GM13976 (cell line): ENCODE results near the gene FITM2.
"Not testable (repeated sequence)": the region's sequence is repeated elsewhere in the genome, so short reads cannot be mapped to it uniquely, and the experiment has no call there.

ENCODE experiments used
- DNase-seq: peaks from one replicate; pipeline ENCODE4 v3.0.0; 2012; ENCODE audit warnings: low spot score
- in situ Hi-C: fragments of 300-500 bp; cut with MboI; formaldehyde crosslinking; loops from one replicate; pipeline ENCODE4 v1.12.0; 2022; ENCODE audit warnings: low sequenced_read_pairs, mixed read lengths, inconsistent platforms; ENCODE audit not compliant: unreplicated experiment
- TF ChIP-seq, protein P1 (sequence below): IDR thresholded peaks from 2 replicates; pipeline ENCODE4 v1.5.1; 2012; ENCODE audit warnings: borderline replicate concordance, mild to moderate bottlenecking; ENCODE audit not compliant: insufficient read depth; ENCODE audit errors: extremely low read depth, missing control alignments, control extremely low read depth

FITM2 gene

DNA sequence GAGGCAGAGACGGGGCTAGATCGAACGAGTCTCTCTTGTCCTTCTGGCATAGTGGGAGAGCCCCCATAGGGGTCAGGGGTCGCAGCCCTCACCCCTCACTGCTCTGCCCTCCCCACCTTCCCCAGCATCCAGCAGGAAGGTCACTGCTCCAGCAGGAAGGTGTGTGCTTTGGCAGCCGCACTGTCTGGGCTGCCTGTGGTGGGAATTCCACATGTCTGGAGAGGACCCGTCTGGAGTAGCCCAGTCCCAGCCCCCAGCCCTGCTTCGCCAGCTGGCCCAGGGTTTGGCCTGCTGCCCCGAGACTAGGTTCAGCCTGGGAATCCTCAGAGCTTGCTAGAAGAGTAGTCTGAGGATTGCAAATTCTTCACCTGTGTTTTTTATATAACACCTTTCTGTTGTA lies 23.3 kb upstream of the FITM2 start:
- TF ChIP-seq, protein P1, sequence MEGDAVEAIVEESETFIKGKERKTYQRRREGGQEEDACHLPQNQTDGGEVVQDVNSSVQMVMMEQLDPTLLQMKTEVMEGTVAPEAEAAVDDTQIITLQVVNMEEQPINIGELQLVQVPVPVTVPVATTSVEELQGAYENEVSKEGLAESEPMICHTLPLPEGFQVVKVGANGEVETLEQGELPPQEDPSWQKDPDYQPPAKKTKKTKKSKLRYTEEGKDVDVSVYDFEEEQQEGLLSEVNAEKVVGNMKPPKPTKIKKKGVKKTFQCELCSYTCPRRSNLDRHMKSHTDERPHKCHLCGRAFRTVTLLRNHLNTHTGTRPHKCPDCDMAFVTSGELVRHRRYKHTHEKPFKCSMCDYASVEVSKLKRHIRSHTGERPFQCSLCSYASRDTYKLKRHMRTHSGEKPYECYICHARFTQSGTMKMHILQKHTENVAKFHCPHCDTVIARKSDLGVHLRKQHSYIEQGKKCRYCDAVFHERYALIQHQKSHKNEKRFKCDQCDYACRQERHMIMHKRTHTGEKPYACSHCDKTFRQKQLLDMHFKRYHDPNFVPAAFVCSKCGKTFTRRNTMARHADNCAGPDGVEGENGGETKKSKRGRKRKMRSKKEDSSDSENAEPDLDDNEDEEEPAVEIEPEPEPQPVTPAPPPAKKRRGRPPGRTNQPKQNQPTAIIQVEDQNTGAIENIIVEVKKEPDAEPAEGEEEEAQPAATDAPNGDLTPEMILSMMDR = no peak
- no peak for DNase-seq
- in situ Hi-C loops = no loop called here

DNA sequence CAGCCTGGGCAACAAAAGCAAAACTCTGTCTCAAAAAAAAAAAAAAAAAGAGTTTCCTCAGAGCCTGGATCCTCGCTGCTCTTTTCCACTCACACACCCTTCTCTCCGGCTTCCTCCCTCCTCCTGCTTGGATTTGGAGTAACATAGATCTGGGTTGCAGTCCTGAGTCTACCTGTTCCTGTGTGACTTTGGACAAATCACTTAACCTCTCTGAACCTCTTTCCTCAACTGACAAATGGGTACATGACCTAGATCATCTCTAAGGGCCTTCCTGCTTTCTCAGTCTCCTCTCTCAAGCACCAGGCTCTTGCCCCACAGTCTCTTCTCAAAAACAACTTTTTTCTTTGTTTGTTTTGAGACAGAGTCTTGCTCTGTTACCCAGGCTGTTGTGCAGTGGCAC lies 20.2 kb upstream of the FITM2 start:
- TF ChIP-seq, protein P1 = no peak
- in situ Hi-C loops = no loop called here
- DNase-seq = no peak

- TF ChIP-seq, protein P1 = no peak
- DNase-seq = no peak
- in situ Hi-C loops = no loop called here
Observed at GRCh38 chr20:44328428-44328827, 17.4 kb upstream of the FITM2 start.

DNA sequence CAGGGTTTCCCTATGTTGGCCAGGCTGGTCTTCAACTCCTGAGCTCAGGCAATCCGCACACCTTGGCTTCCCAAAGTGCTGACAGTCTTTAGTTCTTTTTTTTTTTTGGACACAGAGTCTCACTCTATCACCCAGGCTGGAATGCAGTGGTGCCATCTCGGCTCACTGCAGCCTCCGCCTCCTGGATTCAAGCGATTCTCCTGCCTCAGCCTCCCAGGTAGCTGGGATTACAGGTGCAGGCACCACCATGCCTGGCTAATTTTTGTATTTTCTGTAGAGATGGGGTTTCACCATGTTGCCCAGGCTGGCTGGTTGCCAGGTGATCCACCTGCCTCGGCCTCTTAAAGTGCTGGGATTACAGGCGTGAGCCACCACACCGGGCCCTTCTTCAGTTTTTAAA lies 16.7 kb upstream of the FITM2 start:
- DNase-seq, in situ Hi-C loops: not testable (repeated sequence)

GRCh38 chr20:44326391-44327159 lies 15.6 kb upstream of the FITM2 start:
- DNase-seq = no peak
- in situ Hi-C loops = no loop called here
- TF ChIP-seq, protein P1 = no peak

GRCh38 chr20:44324343-44324742 lies 13.3 kb upstream of the FITM2 start:
- no peak for DNase-seq
- in situ Hi-C loops = no loop called here
- TF ChIP-seq, protein P1 = no peak

DNA sequence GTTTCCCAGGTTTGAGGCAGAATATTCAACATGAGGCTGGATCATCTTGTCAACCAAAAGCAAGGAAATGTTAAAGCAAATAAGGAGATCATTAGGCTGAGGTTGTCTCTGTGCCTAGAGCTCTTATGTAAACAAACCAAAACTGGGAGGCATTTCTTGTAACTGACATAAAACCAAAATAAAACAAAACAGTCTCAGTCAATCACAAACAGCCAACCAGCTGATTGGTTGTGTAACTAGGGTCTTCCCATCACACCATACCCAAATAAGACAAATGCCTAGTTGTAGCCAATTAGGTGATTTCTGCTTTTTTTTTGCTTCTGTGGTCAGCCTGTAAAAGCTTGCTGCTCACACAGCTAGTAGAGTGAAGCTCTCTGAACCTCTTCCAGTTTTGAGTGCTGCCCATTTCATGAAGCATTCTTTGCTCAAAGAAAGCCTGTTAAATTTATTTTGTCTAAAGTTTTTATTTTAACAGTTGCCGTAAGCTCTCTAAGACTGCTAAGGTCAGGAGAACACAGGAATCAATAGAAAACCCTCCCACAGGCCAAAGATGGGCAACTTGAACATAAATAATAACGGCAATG lies 8.9 kb upstream of the FITM2 start:
- TF ChIP-seq, protein P1 = no peak
- DNase-seq = no peak
- in situ Hi-C loops = no loop called here
